GM12872 (cell line): ENCODE results near the gene SLC16A4.

Experiments
- TF ChIP-seq, protein P1 (sequence below): IDR thresholded peaks from 3 replicates; pipeline ENCODE4 v1.5.1; 2011; ENCODE audit warnings: low read depth, mild to moderate bottlenecking, low read length, moderate library complexity; ENCODE audit not compliant: insufficient read depth

The SLC16A4 gene

DNA sequence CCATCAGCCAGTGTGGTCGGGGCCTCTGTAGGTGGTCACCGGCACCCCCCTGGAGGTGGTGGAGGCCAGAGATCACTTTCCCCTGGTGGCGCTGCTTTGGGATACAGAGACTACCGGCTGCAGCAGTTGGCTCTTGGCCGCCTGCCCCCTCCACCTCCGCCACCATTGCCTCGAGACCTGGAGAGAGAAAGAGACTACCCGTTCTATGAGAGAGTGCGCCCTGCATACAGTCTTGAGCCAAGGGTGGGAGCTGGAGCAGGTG lies 50.7 kb downstream of the SLC16A4 start:
- TF ChIP-seq, protein P1, sequence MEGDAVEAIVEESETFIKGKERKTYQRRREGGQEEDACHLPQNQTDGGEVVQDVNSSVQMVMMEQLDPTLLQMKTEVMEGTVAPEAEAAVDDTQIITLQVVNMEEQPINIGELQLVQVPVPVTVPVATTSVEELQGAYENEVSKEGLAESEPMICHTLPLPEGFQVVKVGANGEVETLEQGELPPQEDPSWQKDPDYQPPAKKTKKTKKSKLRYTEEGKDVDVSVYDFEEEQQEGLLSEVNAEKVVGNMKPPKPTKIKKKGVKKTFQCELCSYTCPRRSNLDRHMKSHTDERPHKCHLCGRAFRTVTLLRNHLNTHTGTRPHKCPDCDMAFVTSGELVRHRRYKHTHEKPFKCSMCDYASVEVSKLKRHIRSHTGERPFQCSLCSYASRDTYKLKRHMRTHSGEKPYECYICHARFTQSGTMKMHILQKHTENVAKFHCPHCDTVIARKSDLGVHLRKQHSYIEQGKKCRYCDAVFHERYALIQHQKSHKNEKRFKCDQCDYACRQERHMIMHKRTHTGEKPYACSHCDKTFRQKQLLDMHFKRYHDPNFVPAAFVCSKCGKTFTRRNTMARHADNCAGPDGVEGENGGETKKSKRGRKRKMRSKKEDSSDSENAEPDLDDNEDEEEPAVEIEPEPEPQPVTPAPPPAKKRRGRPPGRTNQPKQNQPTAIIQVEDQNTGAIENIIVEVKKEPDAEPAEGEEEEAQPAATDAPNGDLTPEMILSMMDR, result no peak

DNA sequence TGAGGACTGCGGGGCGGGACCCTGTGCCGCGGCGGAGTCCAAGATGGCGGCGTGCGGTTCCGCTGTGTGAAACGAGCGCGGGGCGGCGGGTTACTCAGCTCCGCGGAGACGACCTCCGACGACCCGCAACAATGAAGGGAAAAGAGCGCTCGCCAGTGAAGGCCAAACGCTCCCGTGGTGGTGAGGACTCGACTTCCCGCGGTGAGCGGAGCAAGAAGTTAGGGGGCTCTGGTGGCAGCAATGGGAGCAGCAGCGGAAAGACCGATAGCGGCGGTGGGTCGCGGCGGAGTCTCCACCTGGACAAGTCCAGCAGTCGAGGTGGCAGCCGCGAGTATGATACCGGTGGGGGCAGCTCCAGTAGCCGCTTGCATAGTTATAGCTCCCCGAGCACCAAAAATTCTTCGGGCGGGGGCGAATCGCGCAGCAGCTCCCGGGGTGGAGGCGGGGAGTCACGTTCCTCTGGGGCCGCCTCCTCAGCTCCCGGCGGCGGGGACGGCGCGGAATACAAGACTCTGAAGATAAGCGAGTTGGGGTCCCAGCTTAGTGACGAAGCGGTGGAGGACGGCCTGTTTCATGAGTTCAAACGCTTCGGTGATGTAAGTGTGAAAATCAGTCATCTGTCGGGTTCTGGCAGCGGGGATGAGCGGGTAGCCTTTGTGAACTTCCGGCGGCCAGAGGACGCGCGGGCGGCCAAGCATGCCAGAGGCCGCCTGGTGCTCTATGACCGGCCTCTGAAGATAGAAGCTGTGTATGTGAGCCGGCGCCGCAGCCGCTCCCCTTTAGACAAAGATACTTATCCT lies 51.2 kb downstream of the SLC16A4 start:
- TF ChIP-seq, protein P1, result peak; percentile 52; the same call in 2 of the 3 replicates

DNA sequence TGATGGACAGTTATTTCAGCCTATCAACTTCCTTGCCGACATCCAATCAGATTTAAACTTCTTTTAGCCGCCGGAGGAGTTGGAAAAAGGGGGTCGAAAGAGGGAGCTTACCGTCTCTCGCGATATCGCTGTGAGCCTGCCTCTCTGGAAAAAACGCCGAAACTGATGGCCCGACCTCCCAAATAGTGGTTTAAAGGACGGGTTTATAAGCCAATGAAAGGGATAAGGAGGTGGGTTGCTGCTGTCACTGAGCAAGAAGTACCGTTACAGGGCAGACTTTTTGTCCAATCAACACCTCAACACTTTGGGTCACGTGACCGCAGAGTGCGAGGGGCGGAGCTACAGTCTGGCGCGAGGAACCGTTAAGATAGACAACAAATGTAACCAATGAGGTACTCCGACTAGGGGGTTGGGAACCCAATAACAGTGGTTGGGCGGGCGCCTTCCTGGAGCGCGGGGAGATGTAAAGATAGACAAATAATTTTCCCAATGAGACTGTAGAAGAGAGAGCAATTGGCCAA lies 51.9 kb downstream of the SLC16A4 start, which contains the start of gene RBM15:
RBM15 (plus strand) TSS at position 492 of the 521 bp plus-strand sequence; CDS start at position 521, 29 bp downstream.
- TF ChIP-seq, protein P1, result no peak

GRCh38 chr1:110338309-110338885 lies 52.4 kb downstream of the SLC16A4 start:
- TF ChIP-seq, protein P1, result peak; percentile 54; the same call in 2 of the 3 replicates

- TF ChIP-seq, protein P1, result no peak
These were observed 53.0 kb downstream of the SLC16A4 start for GRCh38 chr1:110337704-110338308.

GRCh38 chr1:110336300-110337039 lies 54.4 kb downstream of the SLC16A4 start:
- TF ChIP-seq, protein P1, result no peak

GRCh38 chr1:110335265-110335664 lies 55.6 kb downstream of the SLC16A4 start:
- TF ChIP-seq, protein P1, result no peak
